ENCODE results near the gene EIF4B.

The EIF4B gene

DNA sequence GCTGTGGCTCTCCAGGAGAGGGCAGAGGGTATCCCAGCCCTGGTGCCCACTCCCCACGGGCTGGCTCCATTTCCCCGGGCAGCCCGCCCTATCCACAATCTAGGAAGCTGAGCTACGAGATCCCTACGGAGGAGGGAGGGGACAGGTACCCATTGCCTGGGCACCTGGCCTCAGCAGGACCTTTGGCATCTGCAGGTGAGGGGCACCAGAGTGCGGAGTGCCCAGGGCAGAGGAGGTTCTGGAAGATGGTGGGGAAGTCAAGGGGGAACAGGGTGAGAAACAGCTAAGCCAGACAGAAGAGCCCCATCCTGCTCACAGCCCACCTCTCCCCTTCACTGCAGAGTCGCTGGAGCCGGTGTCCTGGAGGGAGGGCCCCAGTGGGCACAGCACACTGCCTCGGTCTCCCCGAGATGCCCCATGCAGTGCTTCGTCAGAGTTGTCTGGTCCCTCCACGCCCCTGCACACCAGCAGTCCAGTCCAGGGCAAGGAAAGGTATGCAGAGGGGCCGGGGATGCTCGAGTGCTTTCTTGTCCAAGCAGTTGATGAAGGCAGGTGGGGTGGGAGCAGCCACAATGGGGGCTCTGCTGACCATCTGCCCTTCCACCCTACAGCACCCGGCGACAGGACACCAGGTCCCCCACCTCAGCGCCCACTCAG lies 53.9 kb downstream of the EIF4B start:
- no peak overlapping the region for H3K4me3 ChIP-seq (ENCODE audit: low read depth, low read length)
- TF ChIP-seq, protein P1, sequence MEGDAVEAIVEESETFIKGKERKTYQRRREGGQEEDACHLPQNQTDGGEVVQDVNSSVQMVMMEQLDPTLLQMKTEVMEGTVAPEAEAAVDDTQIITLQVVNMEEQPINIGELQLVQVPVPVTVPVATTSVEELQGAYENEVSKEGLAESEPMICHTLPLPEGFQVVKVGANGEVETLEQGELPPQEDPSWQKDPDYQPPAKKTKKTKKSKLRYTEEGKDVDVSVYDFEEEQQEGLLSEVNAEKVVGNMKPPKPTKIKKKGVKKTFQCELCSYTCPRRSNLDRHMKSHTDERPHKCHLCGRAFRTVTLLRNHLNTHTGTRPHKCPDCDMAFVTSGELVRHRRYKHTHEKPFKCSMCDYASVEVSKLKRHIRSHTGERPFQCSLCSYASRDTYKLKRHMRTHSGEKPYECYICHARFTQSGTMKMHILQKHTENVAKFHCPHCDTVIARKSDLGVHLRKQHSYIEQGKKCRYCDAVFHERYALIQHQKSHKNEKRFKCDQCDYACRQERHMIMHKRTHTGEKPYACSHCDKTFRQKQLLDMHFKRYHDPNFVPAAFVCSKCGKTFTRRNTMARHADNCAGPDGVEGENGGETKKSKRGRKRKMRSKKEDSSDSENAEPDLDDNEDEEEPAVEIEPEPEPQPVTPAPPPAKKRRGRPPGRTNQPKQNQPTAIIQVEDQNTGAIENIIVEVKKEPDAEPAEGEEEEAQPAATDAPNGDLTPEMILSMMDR (IDR thresholded peaks at IDR 0.05; ENCODE audit: borderline replicate concordance, insufficient read depth, low read depth, low read length), result no peak

DNA sequence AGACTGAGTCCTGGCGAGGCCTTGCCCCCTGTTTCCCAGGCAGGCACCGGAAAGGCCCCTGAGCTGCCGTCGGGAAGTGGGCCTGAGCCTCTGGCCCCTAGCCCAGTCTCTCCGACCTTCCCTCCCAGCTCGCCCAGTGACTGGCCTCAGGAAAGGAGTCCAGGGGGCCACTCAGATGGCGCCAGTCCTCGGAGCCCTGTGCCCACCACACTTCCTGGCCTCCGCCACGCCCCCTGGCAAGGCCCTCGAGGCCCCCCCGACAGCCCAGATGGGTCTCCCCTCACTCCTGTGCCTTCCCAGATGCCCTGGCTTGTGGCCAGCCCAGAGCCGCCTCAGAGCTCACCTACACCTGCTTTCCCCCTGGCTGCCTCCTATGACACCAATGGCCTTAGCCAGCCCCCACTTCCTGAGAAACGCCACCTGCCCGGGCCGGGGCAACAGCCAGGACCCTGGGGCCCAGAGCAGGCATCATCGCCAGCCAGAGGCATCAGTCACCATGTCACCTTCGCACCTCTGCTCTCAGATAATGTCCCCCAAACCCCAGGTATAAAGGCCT lies 54.5 kb downstream of the EIF4B start:
- no peak overlapping the region for H3K4me3 ChIP-seq (ENCODE audit: low read depth, low read length)
- TF ChIP-seq, protein P1 (IDR thresholded peaks at IDR 0.05; ENCODE audit: borderline replicate concordance, insufficient read depth, low read depth, low read length), result no peak

GRCh38 chr12:53061404-53062010 lies 55.3 kb downstream of the EIF4B start:
- H3K4me3 ChIP-seq (ENCODE audit: low read depth, low read length), result no peak overlapping the region
- TF ChIP-seq, protein P1 (IDR thresholded peaks at IDR 0.05; ENCODE audit: borderline replicate concordance, insufficient read depth, low read depth, low read length), result peak; percentile 23; the same call in 1 of the 2 replicates

DNA sequence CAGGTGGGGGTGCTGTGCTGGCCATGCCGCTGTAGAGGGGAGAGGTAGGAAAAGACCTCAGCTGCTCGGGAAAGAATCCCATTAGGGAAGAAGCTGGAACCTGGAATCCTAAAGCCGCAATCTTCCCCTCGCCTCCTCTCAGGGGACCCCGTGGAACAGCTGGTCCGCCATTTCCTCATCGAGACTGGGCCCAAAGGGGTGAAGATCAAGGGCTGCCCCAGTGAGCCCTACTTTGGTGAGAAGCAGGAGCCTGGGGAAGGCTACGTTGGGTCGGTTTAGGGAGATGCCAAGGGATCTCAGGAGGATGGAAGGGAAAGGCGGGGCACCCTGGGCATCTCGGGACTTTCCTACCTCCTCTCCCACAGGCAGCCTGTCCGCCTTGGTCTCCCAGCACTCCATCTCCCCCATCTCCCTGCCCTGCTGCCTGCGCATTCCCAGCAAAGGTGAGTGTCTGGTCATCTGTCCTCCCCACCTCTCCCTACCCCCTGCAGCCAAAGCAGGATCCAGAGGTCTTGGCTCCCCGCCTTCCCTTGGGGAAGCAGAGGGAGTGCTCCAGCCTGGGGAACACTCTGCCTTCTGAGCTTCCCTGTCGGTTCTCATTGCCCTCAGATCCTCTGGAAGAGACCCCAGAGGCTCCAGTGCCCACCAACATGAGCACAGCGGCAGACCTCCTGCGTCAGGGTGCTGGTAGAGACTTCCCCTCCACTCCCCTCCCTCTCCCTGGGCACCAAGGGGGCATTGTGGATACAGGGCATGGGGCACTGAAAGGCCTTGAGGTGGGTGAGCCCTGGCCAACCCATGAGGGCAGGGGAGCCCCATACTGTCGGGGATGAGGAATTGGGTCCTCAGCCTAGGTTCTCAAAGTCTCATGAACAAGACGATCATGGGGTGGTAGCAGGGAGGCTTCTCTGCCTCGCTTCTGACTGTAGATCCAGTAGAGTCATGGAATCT lies 56.0 kb downstream of the EIF4B start:
- no peak overlapping the region for H3K4me3 ChIP-seq (ENCODE audit: low read depth, low read length)
- TF ChIP-seq, protein P1 (IDR thresholded peaks at IDR 0.05; ENCODE audit: borderline replicate concordance, insufficient read depth, low read depth, low read length), result no peak

DNA sequence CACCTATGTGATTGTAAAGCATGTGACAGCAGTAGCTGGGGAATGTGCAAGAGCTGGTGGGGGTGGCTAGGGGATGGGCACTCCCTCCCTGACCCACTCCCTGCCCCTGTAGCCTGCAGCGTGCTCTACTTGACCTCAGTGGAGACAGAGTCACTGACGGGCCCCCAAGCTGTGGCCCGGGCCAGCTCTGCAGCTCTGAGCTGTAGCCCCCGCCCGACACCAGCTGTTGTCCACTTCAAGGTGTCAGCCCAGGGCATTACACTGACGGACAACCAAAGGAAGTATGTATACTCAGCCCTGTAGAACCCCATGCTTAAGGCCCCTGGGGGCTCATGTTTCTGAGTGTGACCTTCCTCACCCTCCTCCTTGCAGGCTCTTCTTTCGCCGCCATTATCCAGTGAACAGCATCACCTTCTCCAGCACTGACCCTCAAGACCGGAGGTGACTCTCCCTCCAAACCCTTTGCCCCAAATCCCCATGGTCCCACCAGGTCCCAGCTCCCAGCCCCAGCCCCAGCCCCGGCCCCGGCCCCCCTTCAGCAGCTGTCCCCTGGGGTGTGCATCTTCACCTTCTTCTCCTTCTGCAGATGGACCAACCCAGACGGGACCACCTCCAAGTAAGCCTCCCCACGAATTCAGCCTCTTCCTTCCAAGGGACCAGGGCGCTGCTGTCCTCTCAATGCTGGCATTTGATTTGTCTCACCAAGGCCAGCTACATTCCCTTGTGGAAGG lies 56.9 kb downstream of the EIF4B start:
- H3K4me3 ChIP-seq (ENCODE audit: low read depth, low read length), result no peak overlapping the region
- TF ChIP-seq, protein P1 (IDR thresholded peaks at IDR 0.05; ENCODE audit: borderline replicate concordance, insufficient read depth, low read depth, low read length), result no peak

All from GM12875 (cell line).